NCI-H524 (cell line): ENCODE data around the gene PDE4DIP.
"Not testable (repeated sequence)": the region's sequence is repeated elsewhere in the genome, so short reads cannot be mapped to it uniquely, and the experiment has no call there.

Experiments
- DNase-seq, 2 experiments: peaks; one replicate each; lab custom pipeline; 2025; lab: John Stamatoyannopoulos, UW

PDE4DIP gene

DNA sequence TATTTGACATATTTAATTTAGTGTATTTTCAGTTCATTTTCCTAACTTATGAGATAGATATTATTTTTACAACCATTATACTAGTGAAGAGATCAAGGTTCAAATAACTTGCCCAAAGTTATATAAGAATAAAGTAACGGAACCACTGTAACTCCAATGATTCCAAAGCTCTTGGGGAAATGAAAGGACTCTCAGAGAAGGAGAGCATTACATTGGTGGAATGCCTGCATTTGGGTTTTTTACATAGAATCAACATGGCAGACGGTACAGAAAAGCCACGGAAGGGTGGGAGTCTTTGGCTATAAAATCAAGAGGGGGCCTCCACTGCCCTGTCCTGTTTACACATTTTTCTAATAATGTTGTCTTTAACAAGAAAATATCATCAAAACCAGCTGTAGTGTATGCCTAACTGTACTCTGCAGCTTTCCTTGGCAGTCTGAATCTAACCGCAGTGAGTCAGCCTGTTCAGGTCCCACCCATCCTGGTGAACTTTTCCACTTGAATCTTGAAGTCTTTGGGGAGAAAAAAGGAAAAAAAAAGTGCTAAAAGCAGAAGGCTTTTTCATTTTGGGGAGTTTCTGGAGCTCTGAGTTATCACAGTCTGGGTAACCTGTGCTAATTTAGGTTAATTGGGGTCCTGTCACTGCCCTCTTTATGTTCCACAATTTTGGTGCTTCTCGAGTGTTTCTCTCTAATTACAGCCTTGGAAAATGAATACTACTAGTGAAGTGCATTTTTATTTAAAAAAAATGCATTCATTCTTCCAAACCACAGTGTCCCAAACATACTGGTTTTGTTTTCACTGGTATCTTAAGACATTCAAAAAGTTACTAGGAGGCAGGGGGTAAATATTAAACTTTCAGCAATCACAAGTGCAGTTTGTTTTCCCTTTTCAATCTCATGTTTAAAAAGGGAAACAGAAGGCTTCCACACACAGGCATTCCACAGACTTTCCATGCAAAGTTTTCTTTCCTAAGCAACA lies 30.5 kb downstream of the PDE4DIP start:
- not testable (repeated sequence) for DNase-seq

GRCh38 chr1:148879812-148880416 lies 35.7 kb downstream of the PDE4DIP start:
- DNase-seq: not testable (repeated sequence)

DNA sequence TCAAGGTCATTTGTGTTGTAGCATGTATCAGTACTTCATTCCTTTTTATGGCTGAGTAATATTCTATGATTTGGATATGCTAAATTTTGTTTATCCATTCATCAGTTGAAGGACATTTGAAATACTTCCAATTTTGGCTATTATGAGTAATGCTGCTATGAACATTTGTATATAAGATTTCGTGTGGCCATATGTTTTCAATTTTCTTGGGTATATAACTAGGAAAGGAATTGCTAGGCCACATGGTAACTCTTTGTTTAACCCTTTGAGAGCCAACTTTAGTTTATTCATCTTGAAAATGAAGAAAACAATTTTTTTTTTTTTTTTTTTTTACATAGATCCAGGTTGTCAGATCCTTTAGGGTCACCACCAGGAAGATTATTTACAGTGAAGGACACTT lies 37.0 kb downstream of the PDE4DIP start:
- DNase-seq: not testable (repeated sequence)

DNA sequence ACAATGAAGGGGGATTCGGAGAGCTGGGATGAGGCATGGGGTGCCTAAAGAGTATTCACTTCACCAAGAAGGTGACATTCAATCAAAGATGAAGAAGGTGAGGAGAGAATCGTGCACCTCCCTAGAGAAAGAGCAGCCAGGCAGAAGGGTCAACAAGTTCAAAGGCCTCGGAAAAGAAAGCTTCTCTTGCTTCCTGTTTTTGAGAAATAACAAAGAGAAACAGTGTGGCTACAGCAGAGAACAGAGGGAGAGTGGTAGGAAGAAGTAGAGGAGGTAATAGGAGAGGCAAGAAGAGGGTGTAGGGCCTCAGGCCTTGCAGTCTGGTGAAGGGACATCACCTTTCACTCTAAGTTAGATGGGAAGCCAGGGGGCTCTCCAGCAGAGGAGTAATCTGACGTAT lies 41.0 kb downstream of the PDE4DIP start:
- not testable (repeated sequence) for DNase-seq

DNA sequence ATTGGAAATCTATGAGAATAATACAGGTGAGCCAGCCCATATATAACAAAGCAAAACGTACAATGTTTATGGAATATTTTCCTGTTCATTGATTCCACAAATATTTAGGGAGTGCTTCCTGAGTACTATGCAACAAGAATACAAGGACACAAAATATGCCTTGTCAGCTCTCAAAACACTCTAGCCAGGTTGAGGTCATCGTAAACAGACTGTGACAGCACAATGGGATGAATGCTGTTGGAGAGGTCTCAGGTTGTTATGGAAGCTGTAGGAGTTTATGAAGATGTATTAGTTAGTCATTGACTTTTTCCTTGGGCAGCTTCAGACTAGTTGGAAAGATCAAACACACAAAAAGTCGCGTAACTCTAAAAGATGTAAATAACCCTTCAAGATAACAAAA lies 42.1 kb downstream of the PDE4DIP start:
- not testable (repeated sequence) for DNase-seq

DNA sequence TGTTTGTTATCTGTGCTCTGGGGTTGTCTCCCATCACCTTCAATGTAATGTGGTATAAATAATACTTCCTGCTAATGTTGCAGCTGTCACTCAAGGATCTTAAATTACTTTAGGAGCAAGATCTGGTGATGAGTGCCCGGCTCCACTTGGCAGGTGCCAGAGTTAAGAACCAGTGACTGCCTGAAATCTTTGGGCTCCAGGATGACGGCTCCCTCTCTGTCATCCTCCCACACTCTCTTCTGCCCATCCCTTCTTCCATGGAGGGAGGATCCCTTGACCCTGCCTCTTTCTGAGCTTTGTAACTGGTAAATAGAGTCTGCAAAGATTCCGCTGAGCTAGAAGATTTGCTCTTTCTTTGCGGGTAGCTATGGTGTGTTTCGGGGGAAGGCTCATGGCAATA lies 44.4 kb downstream of the PDE4DIP start:
- DNase-seq: not testable (repeated sequence)

- DNase-seq: not testable (repeated sequence)
Measured at GRCh38 chr1:148889267-148890074, 45.2 kb downstream of the PDE4DIP start.

GRCh38 chr1:148890075-148890568 lies 45.9 kb downstream of the PDE4DIP start:
- not testable (repeated sequence) for DNase-seq

DNA sequence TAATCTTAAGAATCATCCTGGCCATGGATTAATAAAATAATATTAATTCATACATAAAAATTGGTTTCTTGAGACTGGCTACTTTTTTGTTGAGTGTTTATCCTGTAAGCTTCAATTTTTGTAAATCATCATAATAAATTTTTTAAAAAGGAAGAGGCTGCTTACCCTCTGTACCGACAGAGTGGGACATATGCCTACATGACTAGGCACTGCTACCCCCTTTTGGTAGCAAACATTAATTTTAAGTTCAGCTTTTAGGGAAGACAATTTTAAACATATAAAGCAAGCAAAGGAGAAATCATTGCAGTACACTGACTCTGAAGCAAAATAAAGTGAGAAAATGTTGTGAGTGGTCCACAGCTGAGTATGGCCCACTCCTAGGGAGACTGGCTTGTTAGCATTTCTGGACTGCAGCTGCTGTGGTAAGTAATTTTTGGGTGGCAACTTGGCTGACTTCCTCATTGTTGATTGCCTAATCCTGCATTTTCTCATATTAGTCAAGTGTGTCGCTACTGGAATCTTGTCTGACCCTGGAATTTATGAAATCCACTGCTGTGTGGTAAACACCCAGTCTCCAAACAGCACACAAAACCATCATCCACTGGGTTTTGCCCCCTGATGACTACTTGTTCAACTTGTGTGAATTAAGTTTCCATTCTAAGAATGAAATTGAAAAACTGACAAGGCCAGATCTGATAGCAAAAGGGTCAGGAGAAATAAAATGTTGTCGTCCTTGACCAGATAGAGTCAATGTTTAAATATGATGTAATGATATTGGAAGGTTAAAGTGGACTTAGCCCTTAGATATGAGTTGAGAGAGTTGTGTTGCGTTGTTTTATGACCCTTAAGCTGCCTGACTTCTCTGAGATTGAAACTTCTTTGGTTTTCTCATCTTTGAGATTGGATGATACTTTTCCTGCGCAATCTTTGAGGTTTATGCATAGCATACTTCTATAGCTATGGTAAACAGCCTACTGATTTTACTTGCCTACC lies 50.4 kb downstream of the PDE4DIP start:
- not testable (repeated sequence) for DNase-seq

DNA sequence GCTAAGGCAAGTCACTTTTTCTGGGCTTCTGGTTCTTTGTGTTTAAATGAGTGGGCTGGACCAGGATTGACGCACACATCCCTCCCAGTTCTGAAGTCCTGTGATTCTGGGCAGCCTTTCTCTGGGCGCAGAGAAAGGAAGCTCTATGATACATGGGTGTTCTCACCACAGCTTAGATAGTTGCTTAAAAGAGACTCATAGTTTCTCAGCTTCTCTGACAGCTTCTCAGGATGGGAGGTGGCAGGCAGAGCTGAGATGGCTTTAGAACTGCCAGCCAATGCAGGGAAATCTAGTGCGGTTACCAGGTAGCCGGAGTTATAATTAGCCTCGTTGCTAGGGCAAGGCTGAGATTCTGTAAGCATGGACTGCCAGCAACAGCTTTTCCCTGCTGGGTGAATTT lies 55.8 kb downstream of the PDE4DIP start:
- not testable (repeated sequence) for DNase-seq

GRCh38 chr1:148900691-148901090 lies 56.5 kb downstream of the PDE4DIP start:
- not testable (repeated sequence) for DNase-seq

- not testable (repeated sequence) for DNase-seq
Measured at GRCh38 chr1:148901150-148901952, 57.1 kb downstream of the PDE4DIP start.

GRCh38 chr1:148901953-148902341 lies 57.7 kb downstream of the PDE4DIP start:
- not testable (repeated sequence) for DNase-seq

- DNase-seq: not testable (repeated sequence)
Measured at GRCh38 chr1:148909219-148909826, 65.1 kb downstream of the PDE4DIP start.

- DNase-seq: not testable (repeated sequence)
Measured at GRCh38 chr1:148911303-148911928, 67.2 kb downstream of the PDE4DIP start.

DNA sequence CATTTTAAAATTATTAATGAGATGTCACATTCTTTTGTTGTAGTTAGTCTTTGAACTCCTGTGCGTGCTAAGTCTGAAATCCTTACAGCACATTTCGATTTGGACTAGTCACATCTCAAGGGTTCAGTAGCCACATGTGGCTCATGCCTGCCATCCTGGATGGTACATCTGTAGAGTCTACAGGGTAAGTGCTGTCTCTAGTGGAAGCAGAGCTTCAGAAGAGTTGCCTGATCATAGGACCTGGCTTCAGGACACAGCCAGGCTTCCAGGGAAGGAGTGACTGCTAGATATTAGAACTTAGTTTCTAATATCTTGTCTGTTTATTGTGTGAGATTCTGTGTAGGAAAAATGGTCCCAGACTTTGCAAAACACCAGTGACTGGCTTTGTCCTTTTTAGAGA lies 72.0 kb downstream of the PDE4DIP start:
- not testable (repeated sequence) for DNase-seq

DNA sequence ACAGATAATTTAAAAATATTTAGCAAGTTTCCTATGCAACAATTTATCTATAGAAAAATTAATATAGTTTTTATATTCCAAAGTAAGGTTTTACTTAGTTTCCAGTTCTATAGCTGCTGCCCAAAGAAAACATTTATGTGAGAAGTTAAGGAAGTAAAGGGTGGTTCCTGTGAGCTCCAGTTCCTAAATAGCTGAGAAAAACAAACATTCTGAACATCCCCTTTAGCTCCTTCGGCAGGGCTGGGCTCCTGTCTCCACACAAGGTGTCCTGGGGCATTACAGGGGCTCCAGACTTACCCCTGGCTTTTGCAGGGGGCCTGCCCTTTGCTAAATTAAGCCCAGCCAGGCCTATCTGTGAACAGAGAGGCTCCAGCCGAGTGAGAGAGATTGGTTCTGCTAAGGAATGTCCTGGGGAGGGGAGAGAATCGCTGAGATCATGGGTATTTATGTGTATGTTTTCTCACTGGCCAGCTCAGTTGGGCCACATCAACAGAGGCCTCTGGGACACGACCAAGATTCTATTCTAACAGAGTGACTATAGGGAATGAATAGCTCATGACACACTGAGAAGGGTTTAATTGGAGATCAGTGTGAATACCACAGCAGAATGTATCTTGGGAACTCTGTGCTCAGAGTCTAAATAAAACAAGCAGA lies 72.6 kb downstream of the PDE4DIP start:
- DNase-seq: not testable (repeated sequence)

GRCh38 chr1:148918836-148919447 lies 74.7 kb downstream of the PDE4DIP start:
- not testable (repeated sequence) for DNase-seq
